ENCODE results near the gene HCLS1.
"Not testable (repeated sequence)": the region's sequence is repeated elsewhere in the genome, so short reads cannot be mapped to it uniquely, and the experiment has no call there.

HCLS1 gene

DNA sequence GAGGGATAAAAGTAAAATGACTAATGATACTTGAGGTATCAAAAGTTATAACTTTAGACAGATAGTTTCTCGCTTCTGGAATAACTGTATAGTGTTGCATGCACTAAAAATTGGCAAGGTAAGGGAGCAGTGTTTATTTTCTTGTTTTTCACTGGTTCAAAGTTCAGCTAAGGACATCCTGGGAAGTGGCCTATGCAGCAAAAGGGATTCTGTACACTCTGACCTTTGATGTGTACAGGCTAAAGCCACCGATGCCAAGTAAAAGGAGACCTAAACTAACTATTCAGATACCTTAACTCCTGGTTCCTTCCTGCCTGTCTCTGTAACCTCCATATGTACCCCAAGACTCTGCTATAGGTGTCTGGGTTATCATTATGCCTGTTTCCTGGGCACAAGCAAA lies 65.9 kb downstream of the HCLS1 start:
- DNase-seq: no peak

DNA sequence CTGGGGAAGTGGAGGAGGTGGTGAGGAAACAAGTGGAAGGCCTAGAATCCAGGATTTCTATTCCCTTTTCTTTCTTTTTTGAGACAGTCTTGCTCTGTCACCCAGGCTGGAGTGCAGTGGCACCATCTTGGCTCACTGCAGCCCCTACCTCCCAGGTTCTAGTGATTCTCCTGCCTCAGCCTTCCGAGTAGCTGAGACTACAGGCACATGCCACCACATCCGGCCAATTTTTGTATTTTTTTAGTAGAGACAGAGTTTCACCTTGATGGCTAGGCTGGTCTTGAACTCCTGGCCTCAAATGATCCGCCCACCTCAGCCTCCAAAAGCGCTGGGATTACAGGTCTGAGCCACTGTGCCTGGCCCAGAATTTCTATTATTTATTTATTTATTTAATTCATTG lies 66.9 kb downstream of the HCLS1 start:
- not testable (repeated sequence) for DNase-seq

DNA sequence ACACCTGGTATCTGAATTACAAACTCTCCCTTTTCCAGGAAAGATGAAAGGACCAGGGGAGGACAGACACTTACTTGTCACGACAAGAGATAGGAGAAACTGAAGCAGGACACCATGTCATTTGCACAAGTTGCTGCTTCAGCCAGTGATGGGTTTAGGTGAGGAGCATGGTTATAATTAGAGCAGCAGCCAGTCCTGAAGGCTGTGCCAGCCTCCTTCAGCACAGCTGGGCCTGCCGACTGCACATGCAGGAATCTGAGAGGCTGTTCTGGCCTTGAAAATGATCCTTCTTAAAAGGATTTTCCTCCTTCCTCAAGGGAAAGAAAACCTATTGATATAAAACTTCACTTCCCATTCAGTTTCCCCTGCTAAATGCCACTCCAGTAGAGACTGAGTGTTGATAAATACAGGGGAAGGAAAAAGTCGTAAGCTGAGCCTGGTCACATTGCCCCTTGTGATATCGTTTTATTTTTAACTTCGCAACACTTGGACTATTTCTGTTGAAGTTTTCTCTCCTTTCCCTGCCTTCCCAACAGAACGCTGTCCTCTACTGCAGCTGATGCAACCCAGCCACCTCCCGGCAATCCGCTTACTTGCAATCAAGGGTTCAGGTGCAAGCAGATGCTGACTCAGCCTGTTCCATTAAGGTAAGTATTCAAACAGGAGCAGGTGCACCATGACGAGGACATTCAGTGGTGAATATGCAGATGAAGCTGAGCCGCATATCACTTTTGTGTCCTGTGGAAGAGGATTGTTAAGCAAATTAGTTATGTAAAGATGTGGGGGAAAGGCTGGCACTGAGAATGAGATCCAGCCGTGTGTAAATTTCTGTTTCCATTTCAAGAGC lies 67.6 kb downstream of the HCLS1 start, which contains the start of gene FBXO40:
Gene FBXO40, plus strand, starts transcription at position 524 of the 847 bp plus-strand sequence. CDS start 27,197 bp downstream, outside the sequence.
- DNase-seq: no peak

DNA sequence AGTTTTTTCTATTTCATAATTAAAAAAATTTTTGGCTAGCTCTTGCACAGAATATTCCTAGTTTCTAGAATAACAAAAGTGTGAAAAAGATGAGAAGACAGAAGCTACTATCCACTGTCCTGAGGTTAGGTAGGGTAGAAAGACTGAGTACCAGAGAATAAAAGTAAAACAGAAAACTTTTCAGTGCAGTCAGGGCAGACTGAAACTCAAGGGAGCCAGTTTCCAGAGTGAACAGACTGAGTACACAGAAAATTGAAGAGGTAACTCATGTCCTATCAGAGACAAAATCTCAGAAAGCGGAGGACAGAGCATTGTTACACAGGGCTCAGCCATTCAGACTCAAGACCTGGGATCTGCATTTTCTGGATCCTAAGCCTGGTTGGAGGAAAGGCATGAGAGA lies 76.3 kb downstream of the HCLS1 start:
- DNase-seq: no peak

DNA sequence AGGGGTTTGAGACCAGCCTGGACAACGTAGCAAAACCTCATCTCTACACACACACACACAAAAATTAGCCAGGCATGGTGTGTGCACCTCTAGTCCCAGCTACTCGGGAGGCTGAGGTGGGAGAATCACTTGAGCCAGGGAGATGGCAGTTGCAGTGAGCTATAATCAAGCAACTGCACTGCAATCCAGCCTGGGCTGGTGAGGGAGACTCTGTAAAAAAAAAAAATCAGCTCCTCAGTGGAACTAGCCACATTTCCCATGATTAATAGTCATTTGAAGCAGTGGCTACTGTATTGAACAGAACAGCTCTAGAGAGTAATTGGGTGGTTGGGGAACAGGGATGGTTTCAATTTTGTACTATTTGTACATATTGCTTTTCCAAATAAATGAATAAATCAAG lies 79.0 kb downstream of the HCLS1 start:
- DNase-seq: no peak
